ENCODE measurements around the gene RNU6-7. TPM values are rescaled to one million over a fixed set of nuclear protein-coding genes. Genes with fewer than 3 reads are reported as not detected.

RNU6-7 gene
- total and polyA plus RNA-seq, 2 of the 13 experiments (the other 11 are each of a cell fraction or from before 2014, with no cell fraction given) = under 0.01 TPM; not detected in 1

DNA sequence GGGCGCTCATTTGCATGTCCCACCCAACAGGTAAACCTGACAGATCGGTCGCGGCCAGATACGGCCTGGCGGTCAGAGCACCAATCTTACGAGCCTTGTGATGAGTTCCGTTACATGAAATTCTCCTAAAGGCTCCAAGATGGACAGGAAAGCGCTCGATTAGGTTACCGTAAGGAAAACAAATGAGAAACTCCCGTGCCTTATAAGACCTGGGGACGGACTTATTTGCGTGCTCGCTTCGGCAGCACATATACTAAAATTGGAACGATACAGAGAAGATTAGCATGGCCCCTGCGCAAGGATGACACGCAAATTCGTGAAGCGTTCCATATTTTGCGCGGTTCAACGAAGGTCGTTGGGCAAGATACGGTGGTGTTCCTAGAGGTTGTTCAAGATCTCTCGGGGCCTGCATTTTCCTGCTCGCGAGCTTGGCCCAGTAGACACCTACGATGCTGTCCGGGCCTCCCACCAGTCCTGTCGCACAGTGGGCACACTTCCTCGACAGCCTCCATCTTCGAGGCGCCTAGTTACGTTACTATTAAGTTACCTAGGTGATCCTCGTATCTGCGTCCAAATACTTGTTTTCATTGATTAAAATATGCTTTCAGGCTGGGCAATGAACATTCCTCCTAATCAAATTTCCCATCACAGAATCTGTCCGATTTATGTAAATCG, at the start of gene RNU6-7 (continued):
- TF ChIP-seq, protein P1, sequence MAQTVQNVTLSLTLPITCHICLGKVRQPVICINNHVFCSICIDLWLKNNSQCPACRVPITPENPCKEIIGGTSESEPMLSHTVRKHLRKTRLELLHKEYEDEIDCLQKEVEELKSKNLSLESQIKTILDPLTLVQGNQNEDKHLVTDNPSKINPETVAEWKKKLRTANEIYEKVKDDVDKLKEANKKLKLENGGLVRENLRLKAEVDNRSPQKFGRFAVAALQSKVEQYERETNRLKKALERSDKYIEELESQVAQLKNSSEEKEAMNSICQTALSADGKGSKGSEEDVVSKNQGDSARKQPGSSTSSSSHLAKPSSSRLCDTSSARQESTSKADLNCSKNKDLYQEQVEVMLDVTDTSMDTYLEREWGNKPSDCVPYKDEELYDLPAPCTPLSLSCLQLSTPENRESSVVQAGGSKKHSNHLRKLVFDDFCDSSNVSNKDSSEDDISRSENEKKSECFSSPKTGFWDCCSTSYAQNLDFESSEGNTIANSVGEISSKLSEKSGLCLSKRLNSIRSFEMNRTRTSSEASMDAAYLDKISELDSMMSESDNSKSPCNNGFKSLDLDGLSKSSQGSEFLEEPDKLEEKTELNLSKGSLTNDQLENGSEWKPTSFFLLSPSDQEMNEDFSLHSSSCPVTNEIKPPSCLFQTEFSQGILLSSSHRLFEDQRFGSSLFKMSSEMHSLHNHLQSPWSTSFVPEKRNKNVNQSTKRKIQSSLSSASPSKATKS (CRISPR knock-in tag; IDR thresholded peaks at IDR 0.05) = no peak
- TF ChIP-seq ZNF235 (CRISPR knock-in tag; IDR thresholded peaks at IDR 0.05; ENCODE audit: borderline replicate concordance) (peak; percentile 87), ZNF737 (CRISPR knock-in tag; IDR thresholded peaks at IDR 0.05; ENCODE audit: borderline replicate concordance) (no peak; the same call in none of the 2 replicates), MIER2 (CRISPR knock-in tag; IDR thresholded peaks at IDR 0.05) (0 out of 2 replicates have a peak, but pooled peaks have one; percentile 73), RAD51 (IDR thresholded peaks at IDR 0.05; ENCODE audit: borderline replicate concordance) (no peak), ZNF569 (CRISPR knock-in tag; IDR thresholded peaks at IDR 0.05; ENCODE audit: borderline replicate concordance) (no peak; the same call in 1 of the 2 replicates), ZNF44 (CRISPR knock-in tag; IDR thresholded peaks at IDR 0.05) (no peak), HMGXB3 (CRISPR knock-in tag; IDR thresholded peaks at IDR 0.05; ENCODE audit: borderline replicate concordance) (no peak), ZFP36L1 (CRISPR knock-in tag; IDR thresholded peaks at IDR 0.05) (no peak), ZBTB1 (CRISPR knock-in tag; IDR thresholded peaks at IDR 0.05; ENCODE audit: borderline replicate concordance) (0 out of 2 replicates have a peak, but pooled peaks have one; percentile 38), SMAD9 (CRISPR knock-in tag; IDR thresholded peaks at IDR 0.05) (no peak), ZBTB8A (CRISPR knock-in tag; IDR thresholded peaks at IDR 0.05; ENCODE audit: borderline replicate concordance, low read depth) (no peak; the same call in 1 of the 2 replicates), AHR (CRISPR knock-in tag; IDR thresholded peaks at IDR 0.05) (no peak), ZNF30 (CRISPR knock-in tag; IDR thresholded peaks at IDR 0.05) (no peak; the same call in 1 of the 2 replicates), DNMT1 (CRISPR knock-in tag; IDR thresholded peaks at IDR 0.05) (peak; percentile 63; the same call in 1 of the 2 replicates), LBX2 (CRISPR knock-in tag; IDR thresholded peaks at IDR 0.05; ENCODE audit: borderline replicate concordance) (peak; percentile 69; the same call in 1 of the 2 replicates), DNMT3B (CRISPR knock-in tag; conservative IDR thresholded peaks at IDR 0.05) (0 out of 2 replicates have a peak, but pooled peaks have one; percentile 23), ZNF317 (CRISPR knock-in tag; IDR thresholded peaks at IDR 0.05) (no peak), ATF7-NPFF (CRISPR knock-in tag; IDR thresholded peaks at IDR 0.05; ENCODE audit: low read depth) (peak; percentile 78; the same call in 1 of the 2 replicates), ISX (CRISPR knock-in tag; conservative IDR thresholded peaks at IDR 0.05) (no peak; the same call in 1 of the 2 replicates), NR3C1 (CRISPR knock-in tag; IDR thresholded peaks at IDR 0.05) (no peak), ETV5 (CRISPR knock-in tag; IDR thresholded peaks at IDR 0.05; ENCODE audit: borderline replicate concordance) (peak; percentile 51), RARG (CRISPR knock-in tag; IDR thresholded peaks at IDR 0.05; ENCODE audit: low read depth) (0 out of 2 replicates have a peak, but pooled peaks have one; percentile 61), ZNF788 (CRISPR knock-in tag; IDR thresholded peaks at IDR 0.05; ENCODE audit: borderline replicate concordance) (peak; percentile 4; the same call in 1 of the 2 replicates)
